ENCODE results near the gene UBE3B.

Gene UBE3B

GRCh38 chr12:109553906-109554500 is 76.6 kb downstream of the UBE3B start:
- Histone ChIP-seq H3K4me3 (ENCODE audit: low read depth, low read length, poor library complexity, severe bottlenecking) (no peak overlapping the region), H3K9ac (ENCODE audit: low read length) (no peak overlapping the region), H3K4me2 (ENCODE audit: low read length) (no peak overlapping the region), H3K36me3 (ENCODE audit: insufficient read depth, low read length) (no peaks in the 10 kb centered on the region), H3F3A (ENCODE audit: insufficient read depth, low read length) (no peaks in the 10 kb centered on the region), H3K27ac (ENCODE audit: low read depth, low read length, poor library complexity, severe bottlenecking) (no peak overlapping the region), H3K4me1 (ENCODE audit: insufficient read depth, low read length, severe bottlenecking) (no peaks in the 10 kb centered on the region), H4K20me1 (ENCODE audit: insufficient read depth, low read length) (no peaks in the 10 kb centered on the region), H3K9me3 (ENCODE audit: low read length) (no peaks in the 10 kb centered on the region), H3K79me2 (ENCODE audit: insufficient read depth, low read length) (no peaks in the 10 kb centered on the region), H3K9me2 (ENCODE audit: low read depth, low read length) (no peaks in the 10 kb centered on the region), H3K27me3 (ENCODE audit: insufficient read depth, low read length) (no peaks in the 10 kb centered on the region), H2AFZ (ENCODE audit: low read length) (no peak overlapping the region)
- TF ChIP-seq CTCF (IDR thresholded peaks at IDR 0.05; ENCODE audit: low read length) (no peak), EZH2 (IDR thresholded peaks at IDR 0.05; ENCODE audit: borderline replicate concordance, low read length) (no peak)

- Histone ChIP-seq H3K4me3 (ENCODE audit: low read depth, low read length, poor library complexity, severe bottlenecking) (no peak overlapping the region), H3K79me2 (ENCODE audit: insufficient read depth, low read length) (no peaks in the 10 kb centered on the region), H3K9ac (ENCODE audit: low read length) (no peak overlapping the region), H3K36me3 (ENCODE audit: insufficient read depth, low read length) (no peaks in the 10 kb centered on the region), H4K20me1 (ENCODE audit: insufficient read depth, low read length) (no peaks in the 10 kb centered on the region), H3F3A (ENCODE audit: insufficient read depth, low read length) (no peaks in the 10 kb centered on the region), H2AFZ (ENCODE audit: low read length) (no peak overlapping the region), H3K27me3 (ENCODE audit: insufficient read depth, low read length) (no peaks in the 10 kb centered on the region), H3K9me3 (ENCODE audit: low read length) (no peaks in the 10 kb centered on the region), H3K27ac (ENCODE audit: low read depth, low read length, poor library complexity, severe bottlenecking) (no peak overlapping the region), H3K9me2 (ENCODE audit: low read depth, low read length) (no peaks in the 10 kb centered on the region), H3K4me2 (ENCODE audit: low read length) (no peak overlapping the region), H3K4me1 (ENCODE audit: insufficient read depth, low read length, severe bottlenecking) (no peaks in the 10 kb centered on the region)
- TF ChIP-seq CTCF (IDR thresholded peaks at IDR 0.05; ENCODE audit: low read length) (no peak), EZH2 (IDR thresholded peaks at IDR 0.05; ENCODE audit: borderline replicate concordance, low read length) (no peak)
These were observed 77.3 kb downstream of the UBE3B start for GRCh38 chr12:109554761-109555160.

GRCh38 chr12:109555431-109556315 is 78.2 kb downstream of the UBE3B start:
- no peaks in the 10 kb centered on the region for H4K20me1 ChIP-seq (ENCODE audit: insufficient read depth, low read length)
- H3F3A ChIP-seq (ENCODE audit: insufficient read depth, low read length) = no peaks in the 10 kb centered on the region
- no peaks in the 10 kb centered on the region for H3K36me3 ChIP-seq (ENCODE audit: insufficient read depth, low read length)
- H3K4me2 ChIP-seq (ENCODE audit: low read length) = no peak overlapping the region
- no peak overlapping the region for H3K4me3 ChIP-seq (ENCODE audit: low read depth, low read length, poor library complexity, severe bottlenecking)
- no peaks in the 10 kb centered on the region for H3K27me3 ChIP-seq (ENCODE audit: insufficient read depth, low read length)
- H3K79me2 ChIP-seq (ENCODE audit: insufficient read depth, low read length) = no peaks in the 10 kb centered on the region
- no peak overlapping the region for H3K9ac ChIP-seq (ENCODE audit: low read length)
- no peak overlapping the region for H2AFZ ChIP-seq (ENCODE audit: low read length)
- no peaks in the 10 kb centered on the region for H3K9me3 ChIP-seq (ENCODE audit: low read length)
- no peak for TF ChIP-seq EZH2 (IDR thresholded peaks at IDR 0.05; ENCODE audit: borderline replicate concordance, low read length)
- TF ChIP-seq CTCF (IDR thresholded peaks at IDR 0.05; ENCODE audit: low read length) = no peak
- no peak overlapping the region for H3K27ac ChIP-seq (ENCODE audit: low read depth, low read length, poor library complexity, severe bottlenecking)
- no peaks in the 10 kb centered on the region for H3K4me1 ChIP-seq (ENCODE audit: insufficient read depth, low read length, severe bottlenecking)
- no peaks in the 10 kb centered on the region for H3K9me2 ChIP-seq (ENCODE audit: low read depth, low read length)

Data from OCI-LY1 (cell line).